ENCODE results near the gene MRPS27.

GRCh38 chr5:72206160-72206559 is 113.9 kb downstream of the MRPS27 start:
- no peak for TF ChIP-seq CTCF (IDR thresholded peaks at IDR 0.05)
- TF ChIP-seq POLR2A (IDR thresholded peaks at IDR 0.05): no peak

Data from stomach (tissue), 4 donors.